Measurements from ENCODE around the gene PPIL4.

- TF ChIP-seq CTCF (IDR thresholded peaks at IDR 0.05) (no peak), POLR2A (IDR thresholded peaks at IDR 0.05) (no peak)
These were observed 42.0 kb downstream of the PPIL4 start for GRCh38 chr6:149503872-149504271.
